SU-DHL-6 (cell line): ENCODE measurements around the gene ABTB2.

Experiments used
- EZH2phosphoT487 ChIP-seq: fragments of 200-600 bp; sonication (generic), shearing (Covaris generic); conservative IDR thresholded peaks from 2 replicates; pipeline ENCODE4 v1.6.1; 2018; ENCODE audit warnings: mild to moderate bottlenecking, antibody characterized with exemption, low read length, moderate library complexity, mixed read lengths
- TF ChIP-seq, protein P1 (sequence below): fragments of 200-600 bp; sonication (generic); IDR thresholded peaks from one replicate; pipeline ENCODE4 v1.5.1; 2017; ENCODE audit warnings: antibody characterized with exemption, mild to moderate bottlenecking, low read length, moderate library complexity; ENCODE audit not compliant: insufficient read depth, poor library complexity, severe bottlenecking

- TF ChIP-seq, protein P1, sequence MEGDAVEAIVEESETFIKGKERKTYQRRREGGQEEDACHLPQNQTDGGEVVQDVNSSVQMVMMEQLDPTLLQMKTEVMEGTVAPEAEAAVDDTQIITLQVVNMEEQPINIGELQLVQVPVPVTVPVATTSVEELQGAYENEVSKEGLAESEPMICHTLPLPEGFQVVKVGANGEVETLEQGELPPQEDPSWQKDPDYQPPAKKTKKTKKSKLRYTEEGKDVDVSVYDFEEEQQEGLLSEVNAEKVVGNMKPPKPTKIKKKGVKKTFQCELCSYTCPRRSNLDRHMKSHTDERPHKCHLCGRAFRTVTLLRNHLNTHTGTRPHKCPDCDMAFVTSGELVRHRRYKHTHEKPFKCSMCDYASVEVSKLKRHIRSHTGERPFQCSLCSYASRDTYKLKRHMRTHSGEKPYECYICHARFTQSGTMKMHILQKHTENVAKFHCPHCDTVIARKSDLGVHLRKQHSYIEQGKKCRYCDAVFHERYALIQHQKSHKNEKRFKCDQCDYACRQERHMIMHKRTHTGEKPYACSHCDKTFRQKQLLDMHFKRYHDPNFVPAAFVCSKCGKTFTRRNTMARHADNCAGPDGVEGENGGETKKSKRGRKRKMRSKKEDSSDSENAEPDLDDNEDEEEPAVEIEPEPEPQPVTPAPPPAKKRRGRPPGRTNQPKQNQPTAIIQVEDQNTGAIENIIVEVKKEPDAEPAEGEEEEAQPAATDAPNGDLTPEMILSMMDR, result no peak
- TF ChIP-seq EZH2phosphoT487, result no peak
These were observed 223.0 kb downstream of the ABTB2 start for GRCh38 chr11:34134765-34135164.
